HG02852 (cell line): ENCODE results near the gene PDZD2.

Source experiments
- ATAC-seq: cut with Tn5 transposase; IDR thresholded peaks from one replicate; pipeline ENCODE4 v1.9.1; 2021; ENCODE audit warnings: mild to moderate bottlenecking, moderate library complexity; ENCODE audit not compliant: unreplicated experiment

The PDZD2 gene

GRCh38 chr5:32156635-32157034 is 517.7 kb downstream of the PDZD2 start:
- no peak for ATAC-seq

GRCh38 chr5:32157078-32157477 is 518.1 kb downstream of the PDZD2 start:
- no peak for ATAC-seq

GRCh38 chr5:32158679-32158975 is 519.7 kb downstream of the PDZD2 start:
- ATAC-seq = no peak

GRCh38 chr5:32159328-32160072 is 520.6 kb downstream of the PDZD2 start:
- no peak for ATAC-seq

GRCh38 chr5:32160228-32160627 is 521.3 kb downstream of the PDZD2 start:
- ATAC-seq = no peak
